Measurements from ENCODE around the gene ORM2.

The ORM2 gene

DNA sequence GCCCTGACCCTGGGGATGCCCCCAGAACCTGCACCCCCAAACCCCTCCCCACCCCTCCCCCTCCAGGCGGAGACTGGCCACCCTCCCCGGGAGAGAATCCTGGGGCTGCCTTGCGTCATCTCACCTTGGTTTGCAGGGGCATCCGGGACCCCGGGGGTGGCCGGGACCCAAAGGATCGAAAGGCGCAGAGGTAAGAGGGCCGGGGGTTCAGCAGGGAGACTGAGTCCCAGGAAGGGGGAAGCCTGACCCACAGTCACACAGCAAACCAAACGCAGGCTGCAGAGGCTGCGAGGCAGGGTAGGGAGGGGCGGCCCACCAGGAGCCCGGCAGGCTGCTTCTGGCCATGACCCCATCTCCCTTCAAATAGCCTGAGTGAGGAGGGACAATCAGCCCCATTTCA is 40.6 kb upstream of the ORM2 start:
- no peak for DNase-seq (ENCODE audit: low read depth)
- TF ChIP-seq CTCF (IDR thresholded peaks at IDR 0.05; ENCODE audit: control insufficient read depth, extremely low read depth, insufficient read depth), result no peak
- no peak overlapping the region for H3K4me3 ChIP-seq (ENCODE audit: low read depth, low read length)

DNA sequence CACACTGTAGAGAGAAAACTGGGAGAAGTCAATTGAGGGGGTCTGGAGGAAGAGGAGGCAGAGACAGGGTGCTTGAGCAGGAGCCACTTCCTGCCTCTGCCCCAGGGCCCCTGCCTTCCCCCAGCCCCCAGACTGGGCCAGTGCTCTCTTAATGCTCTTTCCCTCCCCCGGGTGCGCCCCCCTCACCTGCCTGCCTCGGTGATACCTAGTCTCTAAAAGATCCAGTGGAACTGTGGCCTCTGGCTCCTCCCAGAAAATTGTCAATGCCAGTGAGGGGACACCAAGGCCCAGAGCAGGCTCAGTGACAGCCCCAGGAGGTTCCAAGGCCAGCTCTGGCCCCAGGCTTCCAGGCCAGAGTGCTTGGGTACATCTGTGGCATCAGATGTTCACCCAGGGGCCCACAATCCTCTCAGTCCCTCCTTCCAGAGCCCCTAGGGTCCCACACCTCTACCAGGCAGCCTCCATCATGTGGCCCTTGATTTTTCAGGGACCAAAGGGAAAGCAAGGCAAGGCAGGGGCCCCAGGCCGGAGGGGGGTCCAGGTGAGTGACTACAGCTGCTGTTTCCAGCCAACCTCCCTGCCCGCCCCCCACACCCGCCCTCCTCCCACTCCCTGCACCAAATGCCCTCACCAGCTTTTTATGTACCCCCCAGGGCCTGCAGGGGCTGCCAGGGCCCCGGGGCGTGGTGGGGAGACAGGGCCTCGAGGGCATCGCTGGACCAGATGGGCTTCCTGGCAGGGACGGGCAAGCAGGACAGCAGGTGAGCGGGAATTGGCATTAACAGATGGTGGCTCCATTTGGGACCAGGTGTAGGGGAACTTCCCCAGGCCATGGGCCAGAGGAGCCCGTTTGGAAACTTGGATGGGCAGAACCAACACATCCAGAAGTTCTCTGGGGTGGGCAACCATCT is 39.8 kb upstream of the ORM2 start:
- TF ChIP-seq CTCF (IDR thresholded peaks at IDR 0.05; ENCODE audit: control insufficient read depth, extremely low read depth, insufficient read depth), result no peak
- DNase-seq (ENCODE audit: low read depth), result no peak
- no peak overlapping the region for H3K4me3 ChIP-seq (ENCODE audit: low read depth, low read length)

DNA sequence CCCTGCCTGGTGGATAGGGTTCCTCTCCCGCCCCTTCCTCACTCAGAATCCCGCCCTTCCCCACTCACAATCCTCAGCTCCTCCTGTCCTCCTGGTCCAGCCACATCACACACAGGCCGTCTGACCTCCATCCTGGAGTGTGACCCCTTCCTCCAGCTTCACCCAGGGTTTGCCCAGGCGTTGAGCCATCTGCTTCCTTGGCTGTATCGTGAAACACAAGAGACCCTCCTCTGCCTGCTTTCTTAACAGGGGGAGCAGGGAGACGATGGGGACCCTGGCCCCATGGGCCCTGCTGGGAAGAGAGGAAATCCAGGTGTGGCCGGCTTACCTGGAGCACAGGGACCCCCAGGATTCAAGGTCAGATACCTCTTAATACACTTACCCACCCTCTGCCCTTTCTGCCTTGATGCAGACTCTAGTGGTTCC is 39.1 kb upstream of the ORM2 start:
- no peak for TF ChIP-seq CTCF (IDR thresholded peaks at IDR 0.05; ENCODE audit: control insufficient read depth, extremely low read depth, insufficient read depth)
- no peak overlapping the region for H3K4me3 ChIP-seq (ENCODE audit: low read depth, low read length)
- DNase-seq (ENCODE audit: low read depth), result no peak

DNA sequence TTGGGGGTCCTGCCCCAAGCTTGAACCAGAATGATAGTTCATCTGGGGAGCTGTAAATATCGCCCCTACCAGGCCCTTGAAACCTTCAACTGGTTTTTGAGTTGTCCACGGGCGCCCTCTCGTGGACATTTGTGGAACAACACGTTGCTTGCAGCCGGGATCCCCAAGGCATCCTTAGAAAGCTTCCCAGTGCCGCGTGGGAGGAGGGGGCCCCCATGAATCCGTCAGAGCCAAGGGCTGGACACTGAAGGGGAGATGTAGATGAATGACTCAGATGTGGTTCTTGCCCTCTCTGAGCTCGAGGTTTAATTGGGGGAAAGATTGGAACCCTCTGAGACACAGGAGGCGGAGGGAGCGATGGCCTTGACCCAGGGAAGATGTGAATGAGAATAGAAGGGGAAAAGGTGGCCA is 38.6 kb upstream of the ORM2 start:
- TF ChIP-seq CTCF (IDR thresholded peaks at IDR 0.05; ENCODE audit: control insufficient read depth, extremely low read depth, insufficient read depth), result peak; percentile 75
- peak; percentile 4 for DNase-seq (ENCODE audit: low read depth)
- H3K4me3 ChIP-seq (ENCODE audit: low read depth, low read length), result no peak overlapping the region

- DNase-seq (ENCODE audit: low read depth), result no peak
- no peak overlapping the region for H3K4me3 ChIP-seq (ENCODE audit: low read depth, low read length)
Observed at GRCh38 chr9:114291886-114292590, 37.6 kb upstream of the ORM2 start.

GRCh38 chr9:114294664-114295063 is 35.0 kb upstream of the ORM2 start:
- TF ChIP-seq CTCF (IDR thresholded peaks at IDR 0.05; ENCODE audit: control insufficient read depth, extremely low read depth, insufficient read depth), result no peak
- no peak overlapping the region for H3K4me3 ChIP-seq (ENCODE audit: low read depth, low read length)

More at GRCh38 chr9:114291886-114292590, 37.6 kb upstream of the ORM2 start:
- no peak for TF ChIP-seq CTCF (IDR thresholded peaks at IDR 0.05; ENCODE audit: control insufficient read depth, extremely low read depth, insufficient read depth)

More at GRCh38 chr9:114294664-114295063, 35.0 kb upstream of the ORM2 start:
- no peak for DNase-seq (ENCODE audit: low read depth)

All from LNCaP clone FGC (cell line).